ENCODE results near the gene TMEM127. TPM values are rescaled to one million over a fixed set of nuclear protein-coding genes. Genes with fewer than 3 reads are reported as not detected.
"Not testable (repeated sequence)": the region's sequence is repeated elsewhere in the genome, so short reads cannot be mapped to it uniquely, and the experiment has no call there.

Gene TMEM127
- total RNA-seq, 1 donor from 2014 or later = 19.7 TPM

DNA sequence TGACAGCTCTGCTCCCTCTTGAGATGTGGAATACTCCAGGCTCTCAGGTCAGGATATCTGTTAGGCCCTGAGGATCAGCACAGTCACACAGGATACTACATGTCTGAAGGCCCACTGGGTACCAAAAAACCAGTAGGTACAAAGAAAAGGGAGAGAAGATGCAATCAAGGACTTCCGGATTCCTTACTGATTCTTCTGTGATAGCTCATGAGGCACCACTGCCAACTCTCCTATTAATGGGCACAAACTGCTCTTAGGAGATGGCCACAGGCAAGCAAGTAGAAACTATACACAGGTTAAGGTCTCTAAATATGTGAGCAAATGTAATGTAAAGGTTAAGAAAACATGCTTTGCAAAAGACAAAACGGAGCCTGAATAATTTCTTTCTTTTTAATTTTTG lies 3.5 kb downstream of the TMEM127 start:
- DNase-seq = no peak

DNA sequence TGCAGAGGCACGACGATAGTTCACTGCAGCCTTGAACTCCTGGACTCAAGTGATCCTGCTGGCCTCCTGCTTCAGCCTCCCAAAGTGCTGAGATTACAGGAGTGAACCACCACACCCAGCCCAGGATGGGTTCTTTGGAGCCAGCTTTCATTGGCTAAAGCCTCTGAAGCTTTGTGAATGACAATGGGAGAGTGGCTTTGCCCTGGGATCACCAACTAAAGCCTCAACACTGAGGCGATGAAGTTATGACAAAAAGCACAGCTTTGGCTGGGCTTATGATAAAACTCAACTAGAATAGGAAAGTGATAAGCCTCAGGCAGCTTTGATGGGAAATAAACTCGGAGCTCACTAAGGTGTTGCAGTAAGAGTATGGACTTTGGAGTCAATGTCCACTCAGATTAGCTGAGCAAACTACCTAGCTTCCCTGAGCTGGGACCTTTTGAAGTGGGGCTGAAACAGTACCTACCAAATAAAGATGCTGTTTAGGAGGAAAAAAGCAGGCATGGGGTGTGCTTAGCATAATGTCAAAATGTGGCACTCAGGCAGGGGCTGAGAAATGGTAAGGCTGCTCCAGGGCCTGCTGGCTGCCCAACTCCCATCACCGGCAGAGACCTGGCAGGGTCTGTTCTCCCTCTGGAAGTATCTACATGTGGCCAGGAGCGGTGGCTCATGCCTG lies 4.3 kb downstream of the TMEM127 start:
- no peak for DNase-seq

DNA sequence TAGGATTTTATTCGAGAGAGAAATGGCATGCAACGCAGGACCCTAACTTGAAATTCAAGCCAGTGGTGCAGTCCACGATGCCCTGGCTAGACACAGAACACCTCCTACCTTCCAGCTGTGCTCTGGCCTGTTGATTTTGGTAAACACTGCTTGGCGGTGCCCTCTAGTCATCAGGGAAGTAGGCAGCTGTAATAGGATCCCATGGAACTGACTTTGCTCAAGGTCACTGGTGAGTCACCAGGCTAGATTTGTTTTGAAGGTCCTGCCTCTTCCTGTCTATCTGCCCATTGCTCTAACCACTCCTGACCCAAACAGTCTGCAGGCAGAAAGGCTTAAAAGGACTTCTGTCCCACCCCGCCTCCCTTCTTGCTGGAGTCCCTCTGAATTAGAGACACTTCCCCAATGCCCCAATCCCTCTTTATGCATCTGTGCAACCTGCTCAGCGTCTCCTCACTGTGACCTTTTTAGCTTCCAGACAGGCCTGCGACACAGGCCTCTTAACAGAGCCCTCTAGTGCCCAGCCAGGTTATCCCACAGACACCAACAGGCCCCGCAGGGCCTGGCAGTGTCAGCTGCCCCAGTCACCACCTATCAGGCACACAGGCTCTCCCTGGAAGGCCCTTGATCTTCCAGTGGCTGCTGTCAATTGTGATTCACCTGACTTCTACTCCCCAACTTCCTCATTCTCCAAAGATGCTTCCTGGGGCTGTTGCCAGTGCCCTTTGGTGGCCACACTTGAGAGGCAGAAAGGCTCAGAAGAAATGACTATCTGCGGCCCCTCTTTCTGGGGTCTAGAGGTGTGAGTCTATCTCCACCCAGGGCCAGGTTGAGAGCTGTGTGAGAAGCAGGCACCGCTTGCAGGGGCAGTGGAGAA lies 5.2 kb downstream of the TMEM127 start:
- DNase-seq = no peak

DNA sequence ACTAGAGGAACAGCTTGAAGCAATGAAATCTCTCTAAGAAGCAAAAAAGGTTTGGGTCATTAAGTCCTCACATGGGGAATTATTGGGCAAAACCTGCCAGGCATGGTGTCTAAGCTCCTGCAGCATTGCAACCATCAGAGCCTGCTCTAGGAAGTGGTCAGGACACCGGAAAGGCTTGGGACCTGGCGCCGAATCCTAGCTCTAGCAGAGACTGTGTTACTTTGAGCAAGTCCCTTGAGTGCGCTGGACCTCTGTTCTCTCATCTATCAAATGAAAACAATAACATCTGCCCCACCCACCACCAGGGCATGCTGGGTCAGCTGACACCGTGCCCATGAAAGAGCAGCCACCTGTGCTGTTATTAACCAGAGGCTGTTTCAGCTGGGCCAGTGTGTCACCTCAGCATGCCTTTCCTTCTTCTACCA lies 6.3 kb downstream of the TMEM127 start:
- no peak for DNase-seq

DNA sequence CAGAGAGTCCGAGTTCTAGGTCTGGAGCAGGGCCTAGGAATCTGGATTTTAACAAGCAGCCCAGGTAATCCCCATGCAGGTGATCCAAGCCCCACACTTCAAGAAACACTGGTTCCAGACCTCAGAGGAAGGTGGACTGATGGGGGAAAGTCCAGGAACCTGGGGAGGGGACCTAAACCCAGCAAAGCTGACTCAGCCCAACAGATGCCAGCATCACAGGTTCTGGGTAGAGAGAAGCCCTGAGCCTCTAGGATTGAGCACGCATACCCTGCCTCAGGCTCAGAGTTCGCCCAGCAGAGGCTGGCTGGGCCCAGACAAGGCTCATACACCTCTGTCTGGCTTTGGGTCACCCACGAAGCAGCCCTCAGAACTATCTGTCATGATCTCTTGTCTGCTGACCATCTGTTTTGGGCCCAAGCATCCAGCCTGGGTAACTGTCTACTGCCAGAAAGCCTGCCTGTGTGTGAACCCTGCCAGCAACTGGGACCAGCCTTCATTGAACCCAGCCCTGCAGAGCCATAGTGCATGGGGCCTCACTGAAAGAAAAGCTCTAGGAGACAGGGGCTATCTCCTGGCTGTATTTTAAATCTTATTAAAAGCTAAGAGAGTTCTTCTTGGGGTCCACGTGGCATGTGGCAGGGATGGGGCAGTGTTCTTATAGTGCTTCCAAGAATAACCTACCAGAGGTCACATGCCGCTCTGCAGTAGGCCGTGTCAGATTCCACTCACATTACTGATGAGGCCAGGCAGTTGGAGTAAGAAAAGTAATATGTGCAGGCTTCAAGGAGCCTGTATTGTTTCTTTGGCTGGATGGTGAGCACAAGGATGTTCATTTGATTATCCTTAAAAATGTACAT lies 7.4 kb downstream of the TMEM127 start:
- no peak for DNase-seq

DNA sequence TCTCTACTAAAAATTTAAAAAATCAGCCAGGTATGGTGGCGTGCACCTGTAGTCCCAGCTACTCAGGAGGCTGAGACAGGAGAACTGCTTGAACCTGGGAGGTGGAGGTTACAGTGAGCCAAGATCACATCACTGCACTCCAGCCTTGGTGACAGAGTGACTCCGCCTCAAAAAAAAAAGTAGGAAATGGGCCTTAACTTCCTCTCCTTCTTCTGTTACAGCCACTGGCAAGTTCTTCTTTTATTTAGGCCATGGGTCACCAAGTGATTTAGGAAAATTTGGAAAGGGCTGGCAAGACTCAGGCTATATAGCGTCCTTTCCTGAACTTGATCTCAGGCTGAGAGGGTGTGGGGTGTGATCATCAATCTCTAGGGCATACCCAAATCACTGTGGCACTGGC lies 8.1 kb downstream of the TMEM127 start:
- not testable (repeated sequence) for DNase-seq

DNA sequence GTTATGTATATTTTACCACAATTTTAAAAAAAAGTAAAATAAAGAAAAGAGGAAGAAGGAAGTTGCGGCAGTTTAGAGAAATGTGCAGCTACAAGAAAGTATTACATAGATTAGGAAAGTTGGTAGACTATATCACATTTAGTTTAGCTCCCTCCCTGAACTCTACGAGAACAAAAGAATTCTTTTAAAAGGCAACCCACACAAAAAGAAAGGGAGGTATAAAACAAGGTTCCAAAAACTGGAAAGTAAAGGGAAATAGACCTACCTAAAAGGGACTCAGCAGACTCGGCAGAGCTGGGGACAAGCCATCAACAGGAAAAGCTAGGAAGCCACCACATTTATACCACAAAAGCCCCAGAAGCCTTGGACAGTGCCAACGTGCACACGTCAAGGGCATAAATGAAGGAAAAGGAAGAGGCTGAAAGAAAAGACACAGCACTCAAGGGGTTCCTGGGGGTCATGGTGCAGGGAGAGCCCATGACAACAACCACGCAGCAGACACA lies 9.1 kb downstream of the TMEM127 start:
- DNase-seq = no peak

DNA sequence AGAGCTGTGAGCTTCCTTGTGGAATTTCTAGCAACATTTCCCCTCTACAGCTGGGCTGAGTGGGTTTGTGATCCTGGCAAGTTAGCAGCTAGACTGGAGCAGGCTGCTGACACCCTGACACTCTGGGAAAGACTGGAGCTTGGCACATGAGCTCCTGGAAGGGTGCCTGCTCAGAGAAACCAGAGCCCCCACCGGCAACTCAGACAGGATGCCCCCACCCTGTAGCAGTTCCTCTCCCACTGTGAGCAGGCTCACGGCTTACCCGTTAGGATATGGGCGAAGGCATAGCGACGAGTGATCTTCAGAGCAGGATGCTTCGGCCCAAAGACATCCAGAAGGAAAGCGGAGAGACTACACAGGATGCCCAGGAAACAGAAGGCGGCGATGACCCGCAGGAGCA lies 11.2 kb downstream of the TMEM127 start:
- DNase-seq = no peak

DNA sequence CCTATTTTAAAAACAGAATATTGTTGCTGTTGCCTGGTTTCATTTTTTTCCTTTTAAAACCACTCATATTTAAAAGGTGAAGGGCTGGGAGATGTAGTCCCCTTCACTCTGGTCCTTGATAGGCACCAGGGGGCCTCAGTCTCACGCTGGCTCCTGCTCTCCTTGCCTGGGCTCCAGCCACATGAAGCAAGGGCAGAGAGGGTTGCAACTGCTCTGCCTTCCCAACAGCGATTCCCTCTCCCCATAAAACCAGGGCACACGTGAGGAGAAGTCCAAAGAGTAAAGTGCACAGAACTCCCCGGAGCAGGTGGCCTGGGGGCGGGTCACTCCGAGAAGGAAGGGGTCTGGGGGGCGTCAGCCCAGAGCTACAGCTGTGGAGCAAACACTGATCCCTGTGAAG lies 12.8 kb downstream of the TMEM127 start:
- DNase-seq = no peak

DNA sequence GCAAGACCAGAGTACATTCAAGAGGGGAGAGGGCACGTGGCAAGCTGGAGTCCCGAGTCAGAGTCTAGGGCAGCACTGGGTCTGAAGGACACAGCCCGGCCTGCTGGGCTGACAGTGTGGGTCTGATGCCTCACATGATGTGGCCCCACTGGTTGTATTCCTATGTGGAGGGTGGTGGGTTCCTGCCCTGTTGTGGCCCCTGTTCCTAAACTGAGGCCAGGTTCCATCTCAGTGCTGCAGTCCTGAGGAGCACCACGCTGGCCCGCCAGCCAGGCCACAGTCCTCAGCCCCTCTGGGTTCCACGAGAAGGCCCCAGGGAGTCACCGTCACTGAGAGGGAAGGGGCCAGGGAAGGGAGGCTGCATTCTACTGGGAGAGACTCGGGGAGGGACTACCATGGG lies 13.3 kb downstream of the TMEM127 start:
- no peak for DNase-seq

DNA sequence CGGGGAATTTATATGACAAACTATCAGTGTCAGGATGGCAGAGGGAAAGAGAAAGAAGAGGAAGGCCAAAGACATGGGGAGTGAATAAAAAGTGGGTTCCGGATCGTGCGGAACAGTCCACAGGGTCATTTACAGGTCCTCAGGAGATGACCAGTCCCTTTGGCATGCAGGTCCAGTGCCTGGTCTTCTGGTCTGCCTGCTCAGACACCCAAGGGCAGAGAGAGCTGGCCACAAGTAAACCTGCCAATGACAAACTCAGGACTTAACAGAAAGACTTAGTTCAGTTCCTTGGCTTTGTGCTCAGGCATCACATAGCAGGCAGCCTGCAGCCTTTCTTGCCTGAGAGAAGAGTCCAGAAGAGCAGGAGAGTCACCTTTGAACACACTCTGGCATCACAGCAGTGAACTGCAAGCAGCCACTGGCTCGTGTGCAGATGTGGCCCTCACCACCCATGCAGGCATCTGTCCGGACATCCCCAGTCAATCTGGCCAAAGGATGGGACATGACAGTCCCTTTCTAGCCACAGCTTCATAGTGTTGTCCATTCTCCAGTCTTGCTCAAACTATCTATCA lies 14.0 kb downstream of the TMEM127 start:
- no peak for DNase-seq

DNA sequence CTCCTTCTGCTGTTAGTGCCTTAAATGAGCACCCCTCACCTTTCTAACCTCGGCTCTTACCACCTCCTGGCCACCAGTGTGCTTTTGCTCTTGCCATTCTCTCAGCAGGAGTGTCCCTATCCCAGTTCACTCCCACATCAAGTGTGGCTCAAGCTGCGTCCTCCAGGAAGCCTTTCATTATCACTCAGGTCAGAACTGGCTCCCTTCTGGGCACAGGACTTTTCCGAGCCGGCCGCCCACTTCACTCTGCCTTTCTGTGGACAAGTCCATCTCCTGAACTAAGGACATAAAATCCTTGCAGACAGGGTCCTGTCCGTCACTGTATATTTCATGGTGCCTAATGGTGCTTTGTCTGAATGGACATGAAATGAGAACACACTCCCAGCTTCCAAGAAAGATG lies 15.6 kb downstream of the TMEM127 start:
- DNase-seq = no peak

DNA sequence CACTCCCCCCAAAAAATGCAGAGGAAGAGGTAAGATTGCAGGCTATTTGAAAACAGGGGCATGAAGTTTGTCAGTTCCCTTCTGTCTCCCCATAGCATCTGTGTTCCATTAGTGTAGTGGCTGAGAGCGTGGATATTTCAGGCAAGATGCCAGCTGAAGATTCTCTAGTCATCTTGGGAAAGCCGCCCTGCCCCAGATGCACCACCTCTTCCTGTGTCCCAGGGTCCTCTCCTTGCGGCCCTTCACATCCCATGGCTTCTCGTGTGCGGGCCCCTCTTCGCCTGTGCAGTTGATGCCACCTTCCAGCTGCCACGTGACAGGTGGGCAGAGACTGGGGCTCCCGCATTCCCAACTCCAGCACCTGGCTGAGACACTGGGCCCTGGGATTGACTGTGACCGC lies 16.1 kb downstream of the TMEM127 start:
- no peak for DNase-seq

DNA sequence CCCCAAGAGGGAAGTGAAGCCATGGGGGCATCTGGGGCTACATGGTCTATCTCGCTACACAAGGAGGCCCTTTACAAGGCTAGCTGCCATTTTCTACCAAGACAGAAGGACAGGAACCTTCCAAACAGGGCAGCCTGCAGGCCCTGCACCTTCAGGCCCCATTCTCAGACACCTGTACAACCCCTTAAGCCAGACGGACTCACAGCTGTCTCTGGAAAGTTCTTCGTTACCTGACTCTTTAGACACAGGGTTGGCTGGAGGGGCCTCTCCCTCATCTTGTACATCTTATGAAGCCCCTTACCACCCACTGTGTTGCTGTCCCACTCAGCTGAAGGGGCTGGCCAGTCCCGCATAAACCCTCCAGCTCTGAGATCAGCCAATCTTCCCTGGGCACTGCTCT lies 17.2 kb downstream of the TMEM127 start:
- DNase-seq = no peak

DNA sequence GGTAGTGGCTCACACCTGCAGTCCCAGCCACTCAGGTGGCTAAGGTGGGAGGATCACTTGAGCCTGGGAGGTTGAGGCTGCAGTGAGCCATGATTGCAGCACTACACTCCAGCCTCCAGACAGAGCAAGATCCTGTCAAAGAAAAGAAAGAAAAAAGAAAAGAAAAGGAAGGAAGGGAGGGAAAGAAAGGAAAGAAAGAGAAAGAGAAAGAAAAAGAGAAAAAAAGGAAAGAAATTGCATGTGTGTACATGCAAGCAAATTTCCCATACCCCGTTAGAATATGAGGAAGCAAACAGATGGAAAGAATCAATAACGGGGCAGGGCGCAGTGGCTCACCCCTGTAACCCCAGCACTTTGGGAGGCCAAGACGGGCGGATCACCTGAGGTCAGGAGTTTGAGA lies 17.9 kb downstream of the TMEM127 start:
- DNase-seq = no peak

DNA sequence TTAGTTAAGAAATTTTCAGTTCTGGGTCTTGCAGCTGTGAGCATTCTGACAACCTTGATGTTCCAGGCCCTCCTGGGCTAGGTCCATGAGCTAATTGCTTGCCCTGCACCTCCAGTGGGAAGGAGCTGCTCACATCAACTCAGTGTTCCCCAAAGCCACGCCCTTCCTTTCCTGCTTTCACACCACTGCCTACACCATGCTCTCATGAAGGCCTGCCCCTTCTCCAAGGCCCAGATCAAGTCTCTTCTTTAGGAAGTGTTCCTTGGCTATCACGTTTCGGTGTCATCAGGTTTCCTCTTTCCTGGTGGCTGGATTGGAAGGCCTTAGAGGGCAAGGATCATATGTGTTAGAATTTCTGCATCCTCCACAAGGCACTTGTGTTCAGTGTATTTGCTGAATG lies 18.8 kb downstream of the TMEM127 start:
- DNase-seq = no peak

DNA sequence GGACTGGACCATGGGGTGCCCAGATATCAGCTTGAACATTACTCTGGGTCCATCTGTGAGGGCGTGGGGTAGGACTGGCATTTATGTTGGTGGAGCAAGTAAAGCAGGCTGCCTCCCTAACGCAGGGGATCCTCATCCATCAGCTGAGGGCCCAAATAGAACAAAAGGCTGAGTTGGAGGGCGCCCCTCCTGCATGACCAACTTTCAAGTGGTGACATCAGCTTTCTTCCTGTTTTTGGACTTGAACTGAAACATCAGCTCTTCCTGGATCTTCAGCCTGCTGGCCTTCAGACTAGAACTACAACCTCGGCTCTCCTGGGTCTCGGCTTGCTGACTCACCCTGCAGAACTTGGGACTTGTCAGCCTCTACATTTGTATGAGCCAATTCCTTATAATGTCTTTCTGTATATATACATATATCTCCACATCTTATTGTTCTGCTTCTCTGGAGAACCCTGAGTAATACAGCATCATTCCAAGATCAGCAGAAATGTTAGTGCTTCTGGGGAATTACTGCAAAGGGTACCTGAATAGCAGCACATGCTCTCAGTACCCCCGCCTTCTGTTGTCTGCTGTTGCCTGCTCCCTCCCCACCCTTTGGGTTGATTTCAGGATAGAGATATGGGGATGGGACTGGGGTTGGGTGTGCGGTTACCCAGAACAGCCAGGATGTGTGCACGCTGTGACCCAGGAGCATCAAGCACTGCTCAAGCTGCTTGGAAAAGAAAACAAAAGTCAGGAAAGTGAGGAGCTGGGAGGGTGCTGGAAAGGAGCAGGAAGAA lies 20.0 kb downstream of the TMEM127 start:
- DNase-seq = no peak

DNA sequence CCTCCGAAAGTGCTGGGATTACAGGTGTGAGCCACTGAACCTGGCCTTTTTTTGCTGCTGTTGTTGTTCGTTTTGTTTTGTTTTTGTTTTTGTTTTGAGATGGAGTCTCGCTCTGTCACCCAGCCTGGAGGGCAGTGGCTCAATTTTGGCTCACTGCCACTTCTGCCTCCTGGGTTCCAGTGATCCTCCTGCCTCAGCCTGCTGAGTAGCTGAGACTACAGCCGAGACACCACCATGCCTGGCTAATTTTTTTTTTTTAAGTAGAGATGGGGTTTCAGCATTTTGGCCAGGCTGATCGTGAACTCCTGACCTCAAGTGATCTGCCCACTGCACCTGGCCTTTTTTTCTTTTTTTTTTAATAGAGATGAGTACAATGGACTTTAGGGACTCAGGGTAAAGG lies 22.0 kb downstream of the TMEM127 start:
- DNase-seq = no peak

DNA sequence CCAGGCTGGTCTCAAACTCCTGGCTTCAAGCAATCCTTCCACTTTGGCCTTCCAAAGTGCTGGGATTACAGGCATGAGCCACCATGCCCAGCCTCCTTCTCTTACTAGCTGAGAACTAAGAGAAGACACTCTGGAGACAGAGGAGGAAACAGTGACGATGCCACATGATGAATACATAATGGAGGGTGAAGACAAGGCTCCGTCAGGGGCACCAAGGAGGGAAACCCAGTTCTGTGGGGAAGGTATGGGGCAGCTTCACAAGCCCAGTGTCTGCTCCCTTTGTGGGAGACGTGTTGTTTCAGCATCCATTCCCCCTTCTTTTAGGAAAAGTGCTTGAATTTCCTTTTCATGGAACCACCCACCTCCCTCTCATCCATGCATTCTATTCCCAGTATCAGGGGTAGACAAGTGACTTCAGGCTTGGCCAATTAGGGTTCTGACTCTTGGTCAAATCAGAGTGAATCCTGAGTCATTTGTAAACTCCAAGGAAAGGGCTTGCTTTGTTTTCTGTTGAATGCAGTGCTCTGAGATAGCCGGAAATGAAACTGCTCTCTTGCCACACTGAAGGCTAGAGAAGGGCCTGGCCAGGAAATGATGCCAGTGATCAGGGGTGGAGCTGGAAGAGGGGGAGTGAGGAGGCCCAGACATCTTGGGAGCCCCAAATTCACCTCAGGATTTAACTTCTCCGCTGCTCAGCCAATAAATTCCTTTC lies 23.7 kb downstream of the TMEM127 start:
- no peak for DNase-seq

DNA sequence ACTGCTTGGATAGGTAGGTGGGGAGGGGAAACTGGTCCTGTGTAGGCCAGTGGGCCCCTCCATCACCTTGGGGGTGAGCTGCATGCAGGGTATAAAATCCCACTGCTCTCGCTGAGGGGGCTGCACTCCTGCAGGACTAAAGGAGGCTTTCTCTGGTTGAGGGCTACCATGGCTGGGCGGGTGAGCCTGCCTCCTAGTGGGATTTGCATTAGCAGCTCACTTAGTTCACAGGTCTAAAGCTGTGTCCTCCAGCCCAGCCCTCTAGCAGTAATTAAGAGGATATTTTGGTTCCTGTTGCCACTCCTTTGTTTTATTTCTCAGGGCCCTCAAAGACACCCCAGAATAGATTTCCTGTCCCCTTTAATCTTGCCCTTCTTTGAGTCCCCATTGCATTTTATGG lies 24.6 kb downstream of the TMEM127 start:
- DNase-seq = no peak

Data from occipital lobe (tissue), 2 donors.